H1 (cell line): ENCODE results near the gene TLNRD1. TPM values are rescaled to one million over a fixed set of nuclear protein-coding genes. Genes with fewer than 3 reads are reported as not detected.

Experiments used
- BCL11A ChIP-seq, 2 experiments: IDR thresholded peaks; one replicate each; pipeline ENCODE4 v1.6.1; 2011; ENCODE audit warnings: low read depth in 2 of 2, low read length in 2 of 2, mild to moderate bottlenecking in 2 of 2
- SRF ChIP-seq: IDR thresholded peaks from 2 replicates; pipeline ENCODE4 v1.6.1; 2011; ENCODE audit warnings: mild to moderate bottlenecking, low read depth, low read length, moderate library complexity
- polyA plus RNA-seq, 7 experiments: library from polyadenylated mRNA; depleted of rRNA in 3 of 7; stranded (reverse) in 5 of 7; unstranded in 2 of 7; fragments of >200 nt in 5 of 7; fragments of 200-250 nt in 2 of 7; gene quantifications; 1 replicate in 5 of 7; 2 replicates in 1 of 7; 4 replicates in 1 of 7; pipeline versions ENCODE4 v1.2.1 to v1.2.3, GENCODE V29; 2011 to 2013; ENCODE audit warnings: missing spikeins in 2 of 7, mixed read lengths in 2 of 7
- total RNA-seq: library from RNA; stranded (reverse); fragmentation: NEBNext Ultra II Directional; extraction: Animal tissue kit (Norgen Biotek cat#: 25700); gene quantifications from 2 replicates; pipeline ENCODE4 v1.2.1, GENCODE V29; 2021

Gene TLNRD1
- total and polyA plus RNA-seq, 2 of the 8 experiments (the other 6 are each of a cell fraction or from before 2014, with no cell fraction given) = 12.2 to 20.5 TPM

DNA sequence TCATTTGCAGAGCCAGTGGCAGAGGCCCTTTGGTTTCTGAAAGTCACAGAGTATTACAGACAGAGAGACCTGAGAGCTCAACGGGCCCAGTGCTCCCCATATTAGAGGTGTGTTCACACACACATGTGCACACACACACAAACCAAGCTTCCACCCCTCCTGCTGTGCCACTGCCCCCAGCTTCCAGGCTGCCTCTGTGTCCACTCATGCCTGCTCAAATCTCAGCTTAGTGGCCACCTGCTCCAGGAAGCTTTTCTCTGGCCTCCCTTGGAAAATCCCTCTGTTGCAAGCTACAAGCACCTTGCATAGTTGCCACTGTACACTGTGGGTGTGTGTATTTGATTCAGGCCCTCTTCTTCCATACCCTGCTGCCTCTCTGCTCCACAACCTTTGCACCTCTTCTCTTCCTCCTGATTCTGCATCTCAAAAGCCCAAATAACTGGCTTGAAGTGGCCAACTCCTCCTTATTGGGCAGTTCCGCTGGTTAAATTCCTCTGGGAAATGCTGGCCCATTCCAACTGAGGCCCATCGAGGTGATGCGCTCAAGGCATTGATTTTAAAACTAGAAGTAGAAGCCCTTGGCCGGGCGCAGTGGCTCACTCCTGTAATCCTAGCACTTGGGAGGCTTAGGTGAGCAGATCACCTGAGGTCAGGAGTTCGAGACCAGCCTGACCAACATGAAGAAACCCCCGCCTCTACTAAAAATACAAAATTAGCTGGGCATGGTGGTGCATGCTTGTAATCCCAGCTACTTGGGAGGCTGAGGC is 34.1 kb upstream of the TLNRD1 start (continued):
- TF ChIP-seq BCL11A (IDR thresholded peaks at IDR 0.05; ENCODE audit: low read depth in 2 of 2, low read length in 2 of 2) (no peak), SRF (no peak)
- TF ChIP-seq, all 59 proteins: peak for 0
